Ovary (tissue), 3 donors: ENCODE measurements around the gene LAMB1.
"Not testable (repeated sequence)": the region's sequence is repeated elsewhere in the genome, so short reads cannot be mapped to it uniquely, and the experiment has no call there.

Experiments
- EP300 ChIP-seq: sonication (generic); formaldehyde crosslinking; IDR thresholded peaks from one replicate; pipeline ENCODE4 v1.6.1; 2017; ENCODE audit warnings: antibody characterized with exemption
- POLR2A ChIP-seq: fragments of 450-650 bp; IDR thresholded peaks from one replicate; pipeline ENCODE4 v1.6.1; 2017; ENCODE audit warnings: antibody characterized with exemption, mild to moderate bottlenecking, moderate library complexity
- TF ChIP-seq, protein P1 (sequence below), 3 donors: fragments of 450-650 bp in 2 of 3; fragments of 200-600 bp in 1 of 3; IDR thresholded peaks; one replicate each; pipeline versions ENCODE4 v1.5.1 to v1.8.0; 2016 to 2022; ENCODE audit warnings: antibody characterized with exemption in 3 of 3, mild to moderate bottlenecking in 1 of 3
- donor health status: DM: no; HTN: no; CAD: no.

- TF ChIP-seq, protein P1, sequence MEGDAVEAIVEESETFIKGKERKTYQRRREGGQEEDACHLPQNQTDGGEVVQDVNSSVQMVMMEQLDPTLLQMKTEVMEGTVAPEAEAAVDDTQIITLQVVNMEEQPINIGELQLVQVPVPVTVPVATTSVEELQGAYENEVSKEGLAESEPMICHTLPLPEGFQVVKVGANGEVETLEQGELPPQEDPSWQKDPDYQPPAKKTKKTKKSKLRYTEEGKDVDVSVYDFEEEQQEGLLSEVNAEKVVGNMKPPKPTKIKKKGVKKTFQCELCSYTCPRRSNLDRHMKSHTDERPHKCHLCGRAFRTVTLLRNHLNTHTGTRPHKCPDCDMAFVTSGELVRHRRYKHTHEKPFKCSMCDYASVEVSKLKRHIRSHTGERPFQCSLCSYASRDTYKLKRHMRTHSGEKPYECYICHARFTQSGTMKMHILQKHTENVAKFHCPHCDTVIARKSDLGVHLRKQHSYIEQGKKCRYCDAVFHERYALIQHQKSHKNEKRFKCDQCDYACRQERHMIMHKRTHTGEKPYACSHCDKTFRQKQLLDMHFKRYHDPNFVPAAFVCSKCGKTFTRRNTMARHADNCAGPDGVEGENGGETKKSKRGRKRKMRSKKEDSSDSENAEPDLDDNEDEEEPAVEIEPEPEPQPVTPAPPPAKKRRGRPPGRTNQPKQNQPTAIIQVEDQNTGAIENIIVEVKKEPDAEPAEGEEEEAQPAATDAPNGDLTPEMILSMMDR (IDR thresholded peaks at IDR 0.05), result not testable (repeated sequence)
- TF ChIP-seq POLR2A, EP300: not testable (repeated sequence)
These were observed 110.6 kb downstream of the LAMB1 start for GRCh38 chr7:107892367-107892741.
